Activated T-helper 1 cell treated with anti-CD3 and anti-CD28 coated beads, Interleukin-12 subunit alpha, Interleukin-12 subunit beta, Interleukin-2, Interleukin-4 antibody, amounts not matched to agents 30 ng/mL and 10 ng/mL and 1 ng/mL, durations not matched to agents 14 hours and 24 hours and 36 hours (primary cell): ENCODE measurements around the gene NAB1. TPM values are rescaled to one million over a fixed set of nuclear protein-coding genes. Genes with fewer than 3 reads are reported as not detected.
A peak's percentile ranks its signal among the peaks of the same experiment; 100 is the strongest.

ENCODE experiments used
- DNase-seq: peaks from one replicate; pipeline ENCODE4 v3.0.0; 2021; ENCODE audit warnings: low spot score
- H3K27ac Mint-ChIP-seq: one replicate; pipeline ENCODE4 v1.8.0; 2021; ENCODE audit warnings: mild to moderate bottlenecking, mixed read lengths
- H3K27me3 Mint-ChIP-seq: one replicate; pipeline ENCODE4 v1.8.0; 2022; ENCODE audit warnings: mild to moderate bottlenecking, moderate library complexity, mixed read lengths; ENCODE audit not compliant: insufficient read depth
- H3K36me3 Mint-ChIP-seq: one replicate; pipeline ENCODE4 v1.8.0; 2021; ENCODE audit warnings: low read depth, mixed read lengths
- H3K4me1 Mint-ChIP-seq: one replicate; pipeline ENCODE4 v1.8.0; 2021; ENCODE audit warnings: low read depth, mixed read lengths
- H3K4me3 Mint-ChIP-seq: one replicate; pipeline ENCODE4 v1.8.0; 2021; ENCODE audit warnings: mild to moderate bottlenecking, moderate library complexity, mixed read lengths
- H3K9me3 Mint-ChIP-seq: one replicate; pipeline ENCODE4 v1.8.0; 2021; ENCODE audit warnings: mixed read lengths
- intact Hi-C: fragments of 100-400 bp; cut with micrococcal nuclease; formaldehyde crosslinking; loops from one replicate; pipeline ENCODE4 v1.15.1; 2024
- total RNA-seq: library from RNA; stranded (reverse); gene quantifications from 2 replicates; pipeline ENCODE4 v1.2.3, GENCODE V29; 2022

Gene NAB1
- total RNA-seq, 1 donor from 2014 or later, result 34.1 TPM

GRCh38 chr2:190713471-190713870, 64.6 kb downstream of the NAB1 start:
- Mint-ChIP-seq H3K36me3 (peaks cover under 1% of the 10 kb centered on the region), H3K27ac (no peak overlapping the region), H3K4me1 (peaks cover 21% of the 10 kb centered on the region), H3K9me3 (peaks cover 2% of the 10 kb centered on the region), H3K27me3 (no peaks in the 10 kb centered on the region), H3K4me3 (no peak overlapping the region)
- intact Hi-C loops, result no loop called here
- DNase-seq, result no peak

DNA sequence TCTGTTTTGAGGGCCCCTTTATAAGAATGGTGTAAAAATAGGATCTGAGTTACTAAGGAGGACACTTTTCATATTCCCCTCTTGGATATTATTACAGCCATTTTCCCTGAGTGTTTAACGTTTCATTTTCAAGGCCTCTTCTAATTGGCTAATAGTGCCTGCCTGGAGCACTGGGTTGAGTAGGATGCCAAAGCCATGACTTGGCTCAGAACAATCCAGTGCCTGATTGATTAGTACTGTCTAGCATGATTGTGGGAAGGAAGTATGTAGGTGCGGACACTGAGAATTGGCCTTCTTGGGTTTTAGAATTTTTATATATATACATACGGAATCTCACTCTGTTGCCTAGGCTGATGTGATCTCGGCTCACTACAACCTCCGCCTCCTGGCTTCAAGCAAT, 66.1 kb downstream of the NAB1 start:
- intact Hi-C loops, result no loop called here
- H3K4me3 Mint-ChIP-seq, result no peak overlapping the region
- no peak for DNase-seq
- H3K9me3 Mint-ChIP-seq, result no peaks in the 10 kb centered on the region
- H3K36me3 Mint-ChIP-seq, result peaks cover 2% of the 10 kb centered on the region
- peaks cover 32% of the 10 kb centered on the region for H3K4me1 Mint-ChIP-seq
- H3K27me3 Mint-ChIP-seq, result no peaks in the 10 kb centered on the region
- H3K27ac Mint-ChIP-seq, result no peak overlapping the region

- H3K27me3 Mint-ChIP-seq, result no peaks in the 10 kb centered on the region
- no peaks in the 10 kb centered on the region for H3K9me3 Mint-ChIP-seq
- H3K4me1 Mint-ChIP-seq, result peaks cover 41% of the 10 kb centered on the region
- H3K36me3 Mint-ChIP-seq, result peaks cover 2% of the 10 kb centered on the region
- intact Hi-C loops, result no loop called here
- no peak overlapping the region for H3K4me3 Mint-ChIP-seq
- DNase-seq, result no peak
- no peak overlapping the region for H3K27ac Mint-ChIP-seq
These were observed 67.4 kb downstream of the NAB1 start for GRCh38 chr2:190716176-190716807.

GRCh38 chr2:190717306-190717705, 68.4 kb downstream of the NAB1 start:
- Mint-ChIP-seq H3K4me1 (peaks cover 51% of the 10 kb centered on the region), H3K36me3 (peaks cover 2% of the 10 kb centered on the region), H3K27me3 (no peaks in the 10 kb centered on the region), H3K9me3 (no peaks in the 10 kb centered on the region), H3K4me3 (no peak overlapping the region), H3K27ac (peak overlapping the region; percentile 74)
- intact Hi-C loops, result no loop called here
- DNase-seq, result no peak

DNA sequence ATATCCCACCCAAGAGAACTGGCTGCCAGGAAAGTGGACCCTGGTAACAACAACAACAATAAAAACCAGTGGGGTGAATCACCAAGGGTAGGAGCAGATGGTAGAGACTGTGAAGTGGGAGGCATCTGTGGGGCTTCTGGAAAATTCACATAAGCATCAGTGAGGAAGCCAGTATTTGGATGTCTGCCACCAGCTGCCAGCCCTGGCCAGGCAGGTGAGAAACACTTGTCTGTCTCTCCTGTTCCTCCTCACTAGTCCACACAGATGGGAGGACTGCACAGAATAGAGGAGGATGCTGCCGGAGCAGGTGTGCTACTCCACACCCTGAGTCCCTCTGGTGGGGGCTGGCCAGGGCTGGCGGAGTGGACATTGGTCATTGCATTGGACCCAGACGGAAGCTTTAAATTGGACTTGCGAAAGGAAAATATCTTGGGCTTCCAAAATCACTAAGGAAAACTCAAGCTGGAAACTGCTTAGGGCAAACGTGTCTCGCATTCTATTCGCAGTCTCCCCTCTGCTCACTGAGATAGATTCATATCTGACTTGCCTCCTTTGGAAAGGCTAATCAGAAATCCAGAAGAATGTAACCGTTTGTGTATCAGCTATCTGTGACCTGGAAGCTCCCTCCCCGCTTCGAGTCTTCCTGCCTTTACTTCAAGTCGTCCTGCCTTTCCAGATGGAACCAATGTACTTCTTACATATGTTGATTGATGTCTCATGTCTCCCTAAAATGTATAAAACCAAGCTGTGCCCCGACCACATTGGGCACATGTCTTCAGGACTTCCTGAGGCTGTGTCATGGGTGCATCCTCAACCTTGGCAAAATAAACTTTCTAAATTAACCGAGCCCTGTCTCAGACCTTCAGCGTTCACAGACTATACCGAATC, 69.1 kb downstream of the NAB1 start:
- no peaks in the 10 kb centered on the region for H3K27me3 Mint-ChIP-seq
- H3K9me3 Mint-ChIP-seq, result no peaks in the 10 kb centered on the region
- no peak for DNase-seq
- peaks cover 2% of the 10 kb centered on the region for H3K36me3 Mint-ChIP-seq
- H3K4me3 Mint-ChIP-seq, result peak overlapping the region; percentile 20
- peaks cover 58% of the 10 kb centered on the region for H3K4me1 Mint-ChIP-seq
- peak overlapping the region; percentile 81 for H3K27ac Mint-ChIP-seq
- intact Hi-C loops, result loop anchor here (1.0 to 2.0 kb wide), 3 partner anchors 10 to 399 kb away; partner anchors contain the start of gene HIBCH

DNA sequence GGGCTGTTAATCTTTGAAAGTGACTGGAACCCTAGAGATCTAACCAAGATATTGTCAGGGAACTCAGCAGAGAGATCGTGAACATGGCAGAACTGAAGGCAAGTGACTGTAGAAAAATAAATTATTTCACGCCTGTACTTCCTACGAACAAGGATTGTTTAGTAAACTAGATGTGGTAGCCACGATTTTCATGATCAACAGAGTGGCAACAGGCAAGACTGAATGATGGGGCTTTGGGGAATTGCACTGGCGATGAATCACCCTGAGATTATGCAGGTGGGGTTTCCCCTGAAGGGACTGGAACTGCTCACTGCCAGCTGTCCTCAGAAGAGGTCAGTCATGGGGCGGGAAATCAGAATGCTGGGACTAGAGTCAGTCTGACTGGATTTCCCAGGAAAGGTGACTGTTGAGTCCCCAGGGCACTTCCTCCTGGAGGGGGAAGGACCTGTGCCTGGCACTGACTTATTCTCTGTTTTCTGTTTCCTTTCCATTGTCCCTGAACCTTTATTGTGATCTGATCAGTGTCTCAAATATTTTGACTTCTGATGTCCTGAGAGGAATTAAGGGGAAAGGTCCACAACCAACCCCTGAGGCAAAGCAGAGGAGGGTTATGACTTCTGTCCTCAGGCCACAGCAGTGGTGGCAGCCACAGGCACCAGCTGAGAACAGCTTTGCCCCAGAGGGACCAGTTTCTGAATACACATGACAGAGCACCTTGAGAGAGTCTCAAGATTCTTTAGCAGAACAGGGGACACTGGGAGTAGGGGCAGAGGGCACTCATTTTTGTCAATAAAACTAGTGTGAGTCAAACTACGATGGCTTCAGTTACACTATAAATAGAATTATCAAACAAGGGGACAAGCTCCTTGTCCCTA, 70.0 kb downstream of the NAB1 start:
- peaks cover 64% of the 10 kb centered on the region for H3K4me1 Mint-ChIP-seq
- intact Hi-C loops, result loop anchor here (1.0 to 2.0 kb wide), 3 partner anchors 11 to 400 kb away; partner anchors contain the start of gene HIBCH

GRCh38 chr2:190720276-190720675, 71.4 kb downstream of the NAB1 start:
- H3K27me3 Mint-ChIP-seq, result no peaks in the 10 kb centered on the region
- H3K4me3 Mint-ChIP-seq, result no peak overlapping the region
- no peak for DNase-seq
- intact Hi-C loops, result no loop called here
- H3K9me3 Mint-ChIP-seq, result no peaks in the 10 kb centered on the region
- peaks cover 5% of the 10 kb centered on the region for H3K36me3 Mint-ChIP-seq
- H3K4me1 Mint-ChIP-seq, result peaks cover 71% of the 10 kb centered on the region
- peak overlapping the region; percentile 54 for H3K27ac Mint-ChIP-seq

More for the DNA sequence above, 70.0 kb downstream of the NAB1 start:
- peak; percentile 16 for DNase-seq
- Mint-ChIP-seq H3K4me3 (peak overlapping the region; percentile 43), H3K27me3 (no peaks in the 10 kb centered on the region), H3K9me3 (no peaks in the 10 kb centered on the region), H3K27ac (peak overlapping the region; percentile 81), H3K36me3 (peaks cover 2% of the 10 kb centered on the region)

- Mint-ChIP-seq H3K36me3 (peaks cover 5% of the 10 kb centered on the region), H3K4me1 (peaks cover 75% of the 10 kb centered on the region), H3K27me3 (no peaks in the 10 kb centered on the region), H3K4me3 (no peak overlapping the region), H3K9me3 (no peaks in the 10 kb centered on the region), H3K27ac (peak overlapping the region; percentile 45)
- DNase-seq, result no peak
- intact Hi-C loops, result no loop called here
These were observed 71.8 kb downstream of the NAB1 start for GRCh38 chr2:190720691-190721090.

- no peak for DNase-seq
These were observed 73.3 kb downstream of the NAB1 start for GRCh38 chr2:190722061-190722759.

DNA sequence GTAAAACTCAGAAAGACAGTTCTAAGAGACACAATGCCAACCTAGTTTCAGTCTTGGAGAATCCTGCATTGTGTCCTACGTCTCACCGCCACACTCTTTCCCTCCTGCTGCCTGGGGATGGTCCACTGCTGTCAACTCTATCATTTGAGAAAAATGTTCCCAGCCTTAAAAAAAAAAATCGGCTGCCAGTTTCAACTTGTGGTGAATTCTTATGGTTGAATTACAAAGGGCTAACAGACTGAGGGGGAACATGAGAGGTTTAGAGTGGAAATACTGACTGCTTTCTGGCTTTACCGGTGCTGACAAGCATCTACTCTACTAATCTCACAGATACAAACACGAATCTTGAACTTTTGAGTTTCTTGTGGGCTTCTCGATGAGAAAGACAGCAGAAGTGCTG, 74.0 kb downstream of the NAB1 start:
- DNase-seq, result no peak
- Mint-ChIP-seq H3K4me3 (peak overlapping the region; percentile 58), H3K27ac (peak overlapping the region; percentile 94), H3K9me3 (no peaks in the 10 kb centered on the region), H3K4me1 (peaks cover 77% of the 10 kb centered on the region), H3K36me3 (peaks cover 5% of the 10 kb centered on the region), H3K27me3 (no peaks in the 10 kb centered on the region)
- intact Hi-C loops, result loop anchor here (1.0 to 2.0 kb wide), 13 partner anchors 28 to 471 kb away; partner anchors contain the start of genes NAB1 and NEMP2

More at GRCh38 chr2:190722061-190722759, 73.3 kb downstream of the NAB1 start:
- Mint-ChIP-seq H3K9me3 (no peaks in the 10 kb centered on the region), H3K4me3 (peak overlapping the region; percentile 25), H3K36me3 (peaks cover 5% of the 10 kb centered on the region), H3K4me1 (peaks cover 84% of the 10 kb centered on the region), H3K27ac (peak overlapping the region; percentile 94), H3K27me3 (no peaks in the 10 kb centered on the region)
- intact Hi-C loops, result loop anchor here (1.0 to 2.0 kb wide), 13 partner anchors 27 to 472 kb away; partner anchors contain the start of genes NAB1 and NEMP2

DNA sequence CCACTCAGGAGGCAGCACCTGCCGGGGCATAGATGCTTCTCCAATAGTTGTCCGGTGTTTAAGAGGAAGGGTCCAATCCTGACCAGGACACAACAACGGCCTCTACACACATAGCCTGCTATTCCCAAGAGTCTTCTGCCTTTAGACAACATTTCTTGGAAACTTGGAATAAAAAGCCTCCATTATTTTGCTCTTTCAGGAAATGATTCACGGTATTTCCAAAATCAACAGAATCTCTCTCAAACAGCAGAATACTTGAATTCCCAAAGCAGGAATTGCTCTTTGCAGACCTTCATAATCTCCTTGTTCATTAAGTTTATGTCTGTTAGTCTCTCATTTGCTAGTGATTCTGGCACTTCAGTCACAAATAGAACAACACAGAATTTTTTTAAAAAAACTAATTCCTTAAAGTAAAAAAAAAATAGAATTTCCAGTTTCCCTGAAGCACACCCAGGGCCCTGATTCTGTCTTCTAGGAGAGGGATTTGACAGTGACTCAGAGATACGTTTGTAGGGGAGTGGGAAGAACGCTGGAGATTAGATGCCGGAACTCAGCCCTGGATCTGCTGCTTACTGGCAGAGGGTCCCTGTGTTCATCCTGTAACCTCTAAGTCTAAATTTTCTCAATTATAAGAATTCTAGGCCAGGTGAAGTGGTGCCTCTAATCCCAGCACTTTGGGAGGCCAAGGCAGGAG, 74.7 kb downstream of the NAB1 start:
- no peak for DNase-seq
- Mint-ChIP-seq H3K27me3 (no peaks in the 10 kb centered on the region), H3K9me3 (no peaks in the 10 kb centered on the region), H3K27ac (peak overlapping the region; percentile 94), H3K4me1 (peaks cover 70% of the 10 kb centered on the region), H3K4me3 (peak overlapping the region; percentile 58), H3K36me3 (peaks cover 5% of the 10 kb centered on the region)
- intact Hi-C loops, result loop anchor here (2.0 kb wide), 3 partner anchors 69 to 289 kb away; no protein-coding TSS in a partner anchor
